Endothelial cell of umbilical vein (primary cell): ENCODE data around the gene MDGA2. TPM values are rescaled to one million over a fixed set of nuclear protein-coding genes. Genes with fewer than 3 reads are reported as not detected.
A peak's percentile ranks its signal among the peaks of the same experiment; 100 is the strongest.

ENCODE experiments used
- BruUV-seq: library from RNA; stranded (reverse); fragments of 400-500 nt; replicated peaks from 2 replicates; lab custom pipeline; 2021; lab: Mats Ljungman, UMichigan
- CTCF ChIA-PET: fragments of 300-600, 350-600 bp; sonication (Branson Sonifier 250); formaldehyde crosslinking; loops from one replicate; lab custom pipeline; 2021; ENCODE audit warnings: antibody characterized with exemption, inconsistent platforms; lab: Charles Lee
- POLR2A ChIA-PET: fragments of 300-600, 350-600 bp; sonication (Branson Sonifier 250); formaldehyde crosslinking; loops from one replicate; lab custom pipeline; 2021; ENCODE audit warnings: antibody characterized with exemption, inconsistent platforms; lab: Charles Lee
- DNase-seq: peaks from one replicate; pipeline ENCODE4 v3.0.0-alpha.2; 2011; ENCODE audit warnings: low read depth, low spot score
- FAIRE-seq: peaks from 2 replicates; lab custom pipeline; 2011; peaks lifted over from hg19 to GRCh38; lab: Jason Lieb, UNC
- H2AFZ ChIP-seq: 2 replicates; pipeline ENCODE4 v1.6.0; 2012; ENCODE audit warnings: low read depth, low read length, control low read depth, inconsistent platforms
- H3K27ac ChIP-seq: 2 replicates; pipeline ENCODE4 v1.5.1; 2011; ENCODE audit warnings: low read depth, mild to moderate bottlenecking, control low read depth, low read length, moderate library complexity; ENCODE audit not compliant: insufficient read depth
- H3K27me3 ChIP-seq, 2 experiments: 2 replicates each; pipeline versions ENCODE4 v1.6.0 to v1.6.1; 2011; ENCODE audit warnings: low read length in 2 of 2, mixed read lengths in 1 of 2; ENCODE audit not compliant: control insufficient read depth in 2 of 2, insufficient read depth in 2 of 2
- H3K36me3 ChIP-seq, 2 experiments: 2 replicates in 1 of 2; 3 replicates in 1 of 2; pipeline ENCODE4 v1.5.1; 2011; ENCODE audit warnings: low read length in 2 of 2, mild to moderate bottlenecking in 1 of 2, moderate library complexity in 1 of 2; ENCODE audit not compliant: control insufficient read depth in 2 of 2, insufficient read depth in 2 of 2; ENCODE audit errors: extremely low read depth in 1 of 2
- H3K4me1 ChIP-seq: 3 replicates; pipeline ENCODE4 v1.5.1; 2011; ENCODE audit warnings: mild to moderate bottlenecking, low read length; ENCODE audit not compliant: control insufficient read depth, insufficient read depth; ENCODE audit errors: extremely low read depth
- H3K4me2 ChIP-seq: 2 replicates; pipeline ENCODE4 v1.6.1; 2011; ENCODE audit warnings: low read length, control low read depth, mixed read lengths; ENCODE audit not compliant: insufficient read depth
- H3K4me3 ChIP-seq, 3 experiments: fragments of 200-600 bp in 1 of 3; sonication (generic), shearing (Covaris generic) in 1 of 3; replicated peaks in 1 of 3; 2 replicates each; pipeline ENCODE4 v1.5.1; 2011 to 2016; ENCODE audit warnings: control low read depth in 3 of 3, low read length in 3 of 3, mild to moderate bottlenecking in 2 of 3, inconsistent platforms in 1 of 3, low read depth in 1 of 3, moderate library complexity in 1 of 3; ENCODE audit not compliant: insufficient read depth in 1 of 3
- H3K79me2 ChIP-seq: 2 replicates; pipeline ENCODE4 v1.6.0; 2012; ENCODE audit warnings: low read length, inconsistent platforms; ENCODE audit not compliant: control insufficient read depth, insufficient read depth
- H3K9ac ChIP-seq: replicated peaks from 2 replicates; pipeline ENCODE3; 2011; ENCODE audit warnings: low read length, control low read depth; ENCODE audit not compliant: insufficient read depth; ENCODE audit errors: extremely low read depth
- H3K9me1 ChIP-seq: replicated peaks from 3 replicates; pipeline ENCODE4 v1.6.0; 2011; ENCODE audit warnings: mild to moderate bottlenecking, low read length; ENCODE audit not compliant: control insufficient read depth, insufficient read depth; ENCODE audit errors: extremely low read depth
- H3K9me3 ChIP-seq: replicated peaks from 2 replicates; pipeline ENCODE4 v1.5.1; 2012; ENCODE audit warnings: low read length, inconsistent platforms; ENCODE audit not compliant: control insufficient read depth, insufficient read depth
- H4K20me1 ChIP-seq: replicated peaks from 2 replicates; pipeline ENCODE3; 2011; ENCODE audit warnings: mild to moderate bottlenecking, low read length; ENCODE audit not compliant: control insufficient read depth, insufficient read depth; ENCODE audit errors: extremely low read depth
- JUN ChIP-seq: IDR thresholded peaks from 2 replicates; pipeline ENCODE4 v1.6.1; 2011; ENCODE audit warnings: borderline replicate concordance, low read depth; ENCODE audit not compliant: insufficient read length, insufficient read depth
- dilution Hi-C: fragments of 300-500 bp; cut with MboI; formaldehyde crosslinking; loops from one replicate; pipeline ENCODE4 v1.15.0; 2019; ENCODE audit warnings: low sequenced_read_pairs; ENCODE audit not compliant: extremely low pct_ligation_motif_present
- intact Hi-C: fragments of 100-400 bp; cut with micrococcal nuclease; formaldehyde crosslinking; loops from one replicate; pipeline ENCODE4 v1.10.0; 2022
- polyA plus RNA-seq, 4 experiments: library from polyadenylated mRNA; depleted of rRNA in 3 of 4; stranded (reverse) in 3 of 4; unstranded in 1 of 4; fragments of >200 nt; gene quantifications; 2 replicates each; pipeline versions ENCODE4 v1.2.1 to v1.2.3, GENCODE V29; 2011 to 2012; ENCODE audit warnings: missing spikeins in 1 of 4
- total RNA-seq: library from RNA; stranded (reverse); gene quantifications from 2 replicates; pipeline ENCODE4 v1.2.3, GENCODE V29; 2021
- TF ChIP-seq, protein P1 (sequence below), 2 donors: IDR thresholded peaks; 1 replicate in 1 of 2; 2 replicates in 1 of 2; pipeline ENCODE4 v1.5.1; 2011; ENCODE audit warnings: low read length in 2 of 2, mild to moderate bottlenecking in 2 of 2, moderate library complexity in 2 of 2, control low read depth in 1 of 2, inconsistent platforms in 1 of 2, low read depth in 1 of 2; ENCODE audit not compliant: insufficient read depth in 1 of 2; ENCODE audit errors: extremely low read depth in 1 of 2
- TF ChIP-seq, protein P2 (sequence below): IDR thresholded peaks from 2 replicates; pipeline ENCODE4 v1.6.1; 2011; ENCODE audit not compliant: insufficient read depth, insufficient read length

The MDGA2 gene
- total and polyA plus RNA-seq, 2 donors (not counting 3 experiments of a cell fraction or from before 2014, with no cell fraction given) = not detected

- TF ChIP-seq, protein P1, sequence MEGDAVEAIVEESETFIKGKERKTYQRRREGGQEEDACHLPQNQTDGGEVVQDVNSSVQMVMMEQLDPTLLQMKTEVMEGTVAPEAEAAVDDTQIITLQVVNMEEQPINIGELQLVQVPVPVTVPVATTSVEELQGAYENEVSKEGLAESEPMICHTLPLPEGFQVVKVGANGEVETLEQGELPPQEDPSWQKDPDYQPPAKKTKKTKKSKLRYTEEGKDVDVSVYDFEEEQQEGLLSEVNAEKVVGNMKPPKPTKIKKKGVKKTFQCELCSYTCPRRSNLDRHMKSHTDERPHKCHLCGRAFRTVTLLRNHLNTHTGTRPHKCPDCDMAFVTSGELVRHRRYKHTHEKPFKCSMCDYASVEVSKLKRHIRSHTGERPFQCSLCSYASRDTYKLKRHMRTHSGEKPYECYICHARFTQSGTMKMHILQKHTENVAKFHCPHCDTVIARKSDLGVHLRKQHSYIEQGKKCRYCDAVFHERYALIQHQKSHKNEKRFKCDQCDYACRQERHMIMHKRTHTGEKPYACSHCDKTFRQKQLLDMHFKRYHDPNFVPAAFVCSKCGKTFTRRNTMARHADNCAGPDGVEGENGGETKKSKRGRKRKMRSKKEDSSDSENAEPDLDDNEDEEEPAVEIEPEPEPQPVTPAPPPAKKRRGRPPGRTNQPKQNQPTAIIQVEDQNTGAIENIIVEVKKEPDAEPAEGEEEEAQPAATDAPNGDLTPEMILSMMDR (IDR thresholded peaks at IDR 0.05; ENCODE audit: extremely low read depth in 1 of 2, insufficient read depth in 1 of 2, low read depth in 1 of 2, low read length in 2 of 2) = peak in 1 of 2 donors; percentile 9
- no peak for TF ChIP-seq JUN
- TF ChIP-seq, protein P2, sequence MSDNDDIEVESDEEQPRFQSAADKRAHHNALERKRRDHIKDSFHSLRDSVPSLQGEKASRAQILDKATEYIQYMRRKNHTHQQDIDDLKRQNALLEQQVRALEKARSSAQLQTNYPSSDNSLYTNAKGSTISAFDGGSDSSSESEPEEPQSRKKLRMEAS = no peak
- no peaks in the 10 kb centered on the region for H3K9me3 ChIP-seq
- peaks cover 10% of the 10 kb centered on the region for H3K4me1 ChIP-seq
- no peaks in the 10 kb centered on the region for H4K20me1 ChIP-seq
- BruUV-seq = no TSS peak
- H3K79me2 ChIP-seq = no peaks in the 10 kb centered on the region
- no peak overlapping the region for H2AFZ ChIP-seq
- FAIRE-seq (no peak), DNase-seq (peak; percentile 59)
- no peak overlapping the region for H3K9ac ChIP-seq
- no peaks in the 10 kb centered on the region for H3K9me1 ChIP-seq
- no peaks in the 10 kb centered on the region for H3K27me3 ChIP-seq
- ChIA-PET CTCF (interaction anchor here (0.7 to 2.9 kb wide), 15 partner anchors 9 to 627 kb away, joined by 3 to 14 read pairs (median 3); no protein-coding TSS in a partner anchor), POLR2A (no interaction called here)
- dilution Hi-C loops (no loop called here), intact Hi-C loops (loop anchor here (10.0 kb wide), 1 partner anchor 633 kb away; no protein-coding TSS in a partner anchor)
- H3K27ac ChIP-seq = no peak overlapping the region
- H3K36me3 ChIP-seq = no peaks in the 10 kb centered on the region
- no peak overlapping the region for H3K4me2 ChIP-seq
- no peak overlapping the region for H3K4me3 ChIP-seq
Observed at GRCh38 chr14:47207617-47208016, 467.8 kb downstream of the MDGA2 start.

DNA sequence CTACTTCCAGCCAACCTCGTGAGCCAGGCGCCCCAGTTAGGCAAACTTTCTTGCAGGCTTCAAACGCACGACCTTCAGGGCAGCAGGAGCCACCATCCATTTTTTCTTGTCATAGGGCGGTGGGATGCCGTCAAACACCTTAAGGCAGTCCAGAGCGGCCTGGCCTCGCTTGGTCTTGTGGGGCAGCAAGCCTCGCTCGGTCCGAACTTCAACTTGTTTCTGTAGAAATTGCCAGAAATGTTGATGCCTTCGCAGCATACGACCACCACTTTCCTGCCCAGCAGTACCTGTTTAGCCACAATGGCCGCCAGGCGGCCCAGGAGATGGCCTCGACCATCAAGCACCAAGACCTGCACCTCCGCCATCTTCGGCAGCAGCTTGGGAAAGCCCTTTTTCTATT, 474.7 kb downstream of the MDGA2 start:
- dilution Hi-C loops (no loop called here), intact Hi-C loops (loop anchor here (10.0 kb wide), 1 partner anchor 626 kb away; no protein-coding TSS in a partner anchor)
- Histone ChIP-seq H3K9ac (no peak overlapping the region), H3K4me3 (no peak overlapping the region), H3K9me3 (no peaks in the 10 kb centered on the region), H3K36me3 (no peaks in the 10 kb centered on the region), H2AFZ (no peak overlapping the region), H3K4me1 (no peaks in the 10 kb centered on the region), H3K4me2 (no peak overlapping the region), H3K27me3 (no peaks in the 10 kb centered on the region), H4K20me1 (no peaks in the 10 kb centered on the region), H3K9me1 (no peaks in the 10 kb centered on the region), H3K79me2 (no peaks in the 10 kb centered on the region), H3K27ac (no peak overlapping the region)
- ChIA-PET POLR2A (no interaction called here), CTCF (interaction anchor here (1.2 kb wide), 1 partner anchor 26 kb away, joined by 3 read pairs; no protein-coding TSS in a partner anchor)
- DNase-seq (no peak), FAIRE-seq (no peak)
- no peak for TF ChIP-seq JUN
- BruUV-seq = no TSS peak
